ENCODE results near the gene LINC00237. TPM values are rescaled to one million over a fixed set of nuclear protein-coding genes. Genes with fewer than 3 reads are reported as not detected.

LINC00237 gene
- total RNA-seq, 1 experiment from 2014 or later = 0.90 TPM

DNA sequence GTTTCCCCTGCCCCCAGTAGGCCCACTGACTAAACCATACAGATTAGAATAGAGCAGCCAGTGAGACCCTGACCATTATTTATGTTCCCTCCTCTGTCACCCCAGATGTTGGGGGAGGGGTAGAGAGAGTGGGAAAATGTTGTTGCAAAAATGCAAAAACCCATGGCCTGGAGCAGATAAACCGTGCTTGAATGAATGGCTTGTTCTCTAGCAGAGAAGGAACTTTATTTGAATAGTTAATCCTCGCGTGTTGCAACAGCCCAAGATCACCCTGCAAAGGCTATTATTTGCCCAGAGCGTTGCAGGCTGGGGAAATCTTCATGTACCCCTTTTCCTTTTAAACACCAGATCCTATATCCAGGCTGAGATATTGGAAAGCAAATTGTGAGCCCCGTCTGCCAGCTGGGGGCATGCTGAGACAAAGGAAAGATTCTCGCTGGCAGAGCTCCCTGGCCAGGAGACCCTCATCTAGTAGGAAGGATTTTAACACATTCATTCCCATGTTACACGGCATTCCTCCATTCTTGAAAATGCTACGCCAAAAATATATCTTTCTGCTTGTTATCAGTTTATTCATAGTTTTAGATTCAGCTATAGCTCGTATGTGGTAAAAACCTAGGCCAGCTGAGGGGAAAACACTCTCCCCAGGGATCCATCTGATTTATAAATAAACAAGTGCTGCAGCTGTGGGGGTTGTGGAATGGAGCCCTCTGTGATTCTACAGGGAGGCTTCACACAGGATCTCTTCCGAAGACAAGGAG is 53.0 kb downstream of the LINC00237 start:
- Histone ChIP-seq H2BK5ac (ENCODE audit: insufficient read length, low read length) (no peak overlapping the region), H3K27me3 (ENCODE audit: insufficient read depth, low read length) (no peaks in the 10 kb centered on the region), H4K5ac (ENCODE audit: insufficient read length, low read depth, low read length) (no peak overlapping the region), H3K9me3 (ENCODE audit: control insufficient read depth, low read depth, low read length) (no peaks in the 10 kb centered on the region), H3K14ac (ENCODE audit: insufficient read depth, low read length) (no peak overlapping the region), H3K4ac (ENCODE audit: low read depth, low read length) (no peak overlapping the region), H2BK12ac (ENCODE audit: insufficient read length, low read depth, low read length) (no peak overlapping the region), H4K91ac (ENCODE audit: insufficient read length, low read depth, low read length) (no peak overlapping the region), H3K4me1 (ENCODE audit: insufficient read depth, low read length) (peaks cover 5% of the 10 kb centered on the region; the same call in 1 of the 2 replicates), H3K79me1 (ENCODE audit: insufficient read depth, low read depth, low read length, poor library complexity, severe bottlenecking) (no peaks in the 10 kb centered on the region), H3T11ph (ENCODE audit: low read length) (no peak overlapping the region), H3K23ac (ENCODE audit: insufficient read length, low read depth, low read length) (no peak overlapping the region), H4K20me1 (ENCODE audit: control insufficient read depth, insufficient read depth, insufficient read length) (no peaks in the 10 kb centered on the region), H3K79me2 (ENCODE audit: insufficient read depth, low read length) (no peaks in the 10 kb centered on the region), H4K8ac (replicated peaks; ENCODE audit: insufficient read length, low read depth, low read length) (no peak overlapping the region), H3K18ac (ENCODE audit: insufficient read length, low read depth, low read length) (no peak overlapping the region), H3K56ac (ENCODE audit: insufficient read length, low read depth, low read length) (no peak overlapping the region), H3K4me2 (ENCODE audit: insufficient read depth, insufficient read length, low read length) (peak overlapping the region; percentile 2), H3K9ac (ENCODE audit: extremely low read depth, insufficient read length, low read length) (no peak overlapping the region), H2BK15ac (ENCODE audit: low read depth, low read length) (no peak overlapping the region), H2AK5ac (ENCODE audit: insufficient read length, low read length) (no peak overlapping the region), H2BK20ac (ENCODE audit: low read depth, low read length, poor library complexity, severe bottlenecking) (no peak overlapping the region), H3K23me2 (ENCODE audit: insufficient read length, low read depth, low read length, poor library complexity, severe bottlenecking) (peaks cover 2% of the 10 kb centered on the region), H2AFZ (ENCODE audit: low read length) (no peak overlapping the region), H3K27ac (ENCODE audit: insufficient read length, low read depth, low read length) (no peak overlapping the region), H2BK120ac (ENCODE audit: low read depth, low read length, poor library complexity, severe bottlenecking) (no peak overlapping the region)
- peaks cover 3% of the 10 kb centered on the region in 2 experiments; a peak in 1 of 5 replicates for H3K9me3 Mint-ChIP-seq
- peaks cover 29% of the 10 kb centered on the region in 2 experiments for H3K4me1 Mint-ChIP-seq
- H3K36me3 Mint-ChIP-seq (ENCODE audit: insufficient read depth in 1 of 3, low read depth in 3 of 3) = peaks cover 0 to 6% (median under 1%) of the 10 kb centered on the region in 3 experiments; a peak in 2 of 7 replicates
- TF ChIP-seq, protein P1, sequence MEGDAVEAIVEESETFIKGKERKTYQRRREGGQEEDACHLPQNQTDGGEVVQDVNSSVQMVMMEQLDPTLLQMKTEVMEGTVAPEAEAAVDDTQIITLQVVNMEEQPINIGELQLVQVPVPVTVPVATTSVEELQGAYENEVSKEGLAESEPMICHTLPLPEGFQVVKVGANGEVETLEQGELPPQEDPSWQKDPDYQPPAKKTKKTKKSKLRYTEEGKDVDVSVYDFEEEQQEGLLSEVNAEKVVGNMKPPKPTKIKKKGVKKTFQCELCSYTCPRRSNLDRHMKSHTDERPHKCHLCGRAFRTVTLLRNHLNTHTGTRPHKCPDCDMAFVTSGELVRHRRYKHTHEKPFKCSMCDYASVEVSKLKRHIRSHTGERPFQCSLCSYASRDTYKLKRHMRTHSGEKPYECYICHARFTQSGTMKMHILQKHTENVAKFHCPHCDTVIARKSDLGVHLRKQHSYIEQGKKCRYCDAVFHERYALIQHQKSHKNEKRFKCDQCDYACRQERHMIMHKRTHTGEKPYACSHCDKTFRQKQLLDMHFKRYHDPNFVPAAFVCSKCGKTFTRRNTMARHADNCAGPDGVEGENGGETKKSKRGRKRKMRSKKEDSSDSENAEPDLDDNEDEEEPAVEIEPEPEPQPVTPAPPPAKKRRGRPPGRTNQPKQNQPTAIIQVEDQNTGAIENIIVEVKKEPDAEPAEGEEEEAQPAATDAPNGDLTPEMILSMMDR (conservative IDR thresholded peaks at IDR 0.05) = peak; percentile 45; the same call in 2 of the 3 replicates
- H3K27me3 Mint-ChIP-seq (ENCODE audit: low read depth) = no peaks in the 10 kb centered on the region; the same call in 1 of the 2 replicates
- H3K27ac Mint-ChIP-seq = peak overlapping the region in 2 of 3 experiments; percentile 55 to 81; a peak in 4 of 7 replicates
- peak overlapping the region; percentile 6 to 64; a peak in 2 of 5 replicates for H3K4me3 Mint-ChIP-seq
- DNase-seq = no peak
- WGBS (ENCODE audit: extremely low coverage, insufficient read length, low lambda C conversion rate) = no CpG with 5 or more reads among the region's 10 CpGs

All from H9 (cell line).